Activated T-cell treated with anti-CD3 and anti-CD28 coated beads for 4 hours (primary cell): ENCODE data around the gene GOLGA6L6.
"Not testable (repeated sequence)": the region's sequence is repeated elsewhere in the genome, so short reads cannot be mapped to it uniquely, and the experiment has no call there.

ENCODE experiments used
- DNase-seq: peaks from one replicate; pipeline ENCODE4 v3.0.0-alpha.2; 2020

Gene GOLGA6L6

GRCh38 chr15:20541700-20542099, at the start of gene GOLGA6L6:
GOLGA6L6 (minus strand) TSS chr15:20541800; CDS start chr15:20541709, 91 bp downstream.
- DNase-seq = not testable (repeated sequence)

- DNase-seq = not testable (repeated sequence)
These were observed 48.5 kb upstream of the GOLGA6L6 start for GRCh38 chr15:20590069-20590468.

GRCh38 chr15:20586821-20587220, 45.2 kb upstream of the GOLGA6L6 start:
- DNase-seq = not testable (repeated sequence)

- not testable (repeated sequence) for DNase-seq
These were observed 41.1 kb upstream of the GOLGA6L6 start for GRCh38 chr15:20582726-20583115.

- DNase-seq = not testable (repeated sequence)
These were observed 40.6 kb upstream of the GOLGA6L6 start for GRCh38 chr15:20582109-20582725.

- DNase-seq = not testable (repeated sequence)
These were observed 39.9 kb upstream of the GOLGA6L6 start for GRCh38 chr15:20581261-20582108.

- not testable (repeated sequence) for DNase-seq
These were observed 38.1 kb upstream of the GOLGA6L6 start for GRCh38 chr15:20579662-20580061.

GRCh38 chr15:20551289-20551688, 9.7 kb upstream of the GOLGA6L6 start:
- DNase-seq = not testable (repeated sequence)

- not testable (repeated sequence) for DNase-seq
These were observed 35.5 kb downstream of the GOLGA6L6 start for GRCh38 chr15:20505926-20506658.

- not testable (repeated sequence) for DNase-seq
These were observed 38.8 kb downstream of the GOLGA6L6 start for GRCh38 chr15:20502839-20503238.

- not testable (repeated sequence) for DNase-seq
These were observed 39.9 kb downstream of the GOLGA6L6 start for GRCh38 chr15:20501512-20502222.

- not testable (repeated sequence) for DNase-seq
These were observed 43.8 kb downstream of the GOLGA6L6 start for GRCh38 chr15:20497781-20498180.

GRCh38 chr15:20493035-20493434, 48.6 kb downstream of the GOLGA6L6 start:
- not testable (repeated sequence) for DNase-seq

- not testable (repeated sequence) for DNase-seq
These were observed 49.0 kb downstream of the GOLGA6L6 start for GRCh38 chr15:20492598-20492997.

- not testable (repeated sequence) for DNase-seq
These were observed 52.3 kb downstream of the GOLGA6L6 start for GRCh38 chr15:20489320-20489719.
